Hematopoietic multipotent progenitor cell treated with erythropoietin and hydrocortisone succinate and interleukin-3 and kit ligand, for 4 days (in vitro differentiated cells): ENCODE measurements around the gene THSD4.

ENCODE experiments used
- DNase-seq: peaks from one replicate; pipeline ENCODE4 v3.0.0-alpha.2; 2015

Gene THSD4

GRCh38 chr15:71566226-71566625 lies 451.0 kb downstream of the THSD4 start:
- DNase-seq: no peak

GRCh38 chr15:71567173-71567572 lies 451.9 kb downstream of the THSD4 start:
- no peak for DNase-seq

GRCh38 chr15:71568227-71568626 lies 453.0 kb downstream of the THSD4 start:
- DNase-seq: no peak

GRCh38 chr15:71570736-71571135 lies 455.5 kb downstream of the THSD4 start:
- no peak for DNase-seq

GRCh38 chr15:71571641-71572040 lies 456.4 kb downstream of the THSD4 start:
- no peak for DNase-seq

- no peak for DNase-seq
Observed at GRCh38 chr15:71572452-71573053, 457.3 kb downstream of the THSD4 start.

- no peak for DNase-seq
Observed at GRCh38 chr15:71573599-71573998, 458.3 kb downstream of the THSD4 start.

GRCh38 chr15:71575474-71576045 lies 460.3 kb downstream of the THSD4 start:
- peak; percentile 20 for DNase-seq

- no peak for DNase-seq
Observed at GRCh38 chr15:71577071-71577470, 461.8 kb downstream of the THSD4 start.

GRCh38 chr15:71581398-71581930 lies 466.2 kb downstream of the THSD4 start:
- DNase-seq: no peak

- no peak for DNase-seq
Observed at GRCh38 chr15:71585159-71585558, 469.9 kb downstream of the THSD4 start.

- no peak for DNase-seq
Observed at GRCh38 chr15:71586463-71586862, 471.2 kb downstream of the THSD4 start.

GRCh38 chr15:71588746-71589145 lies 473.5 kb downstream of the THSD4 start:
- DNase-seq: no peak

- DNase-seq: no peak
Observed at GRCh38 chr15:71591057-71591456, 475.8 kb downstream of the THSD4 start.

- no peak for DNase-seq
Observed at GRCh38 chr15:71592203-71592602, 476.9 kb downstream of the THSD4 start.

GRCh38 chr15:71595846-71596553 lies 480.7 kb downstream of the THSD4 start:
- no peak for DNase-seq

- DNase-seq: no peak
Observed at GRCh38 chr15:71596672-71597071, 481.4 kb downstream of the THSD4 start.

GRCh38 chr15:71597126-71597525 lies 481.9 kb downstream of the THSD4 start:
- no peak for DNase-seq

GRCh38 chr15:71597637-71598036 lies 482.4 kb downstream of the THSD4 start:
- DNase-seq: no peak

- DNase-seq: no peak
Observed at GRCh38 chr15:71598741-71599140, 483.5 kb downstream of the THSD4 start.

GRCh38 chr15:71599418-71600151 lies 484.3 kb downstream of the THSD4 start:
- no peak for DNase-seq

- DNase-seq: no peak
Observed at GRCh38 chr15:71600237-71600636, 485.0 kb downstream of the THSD4 start.

GRCh38 chr15:71601038-71601834 lies 486.0 kb downstream of the THSD4 start:
- DNase-seq: no peak
